Karpas-422 (cell line): ENCODE measurements around the gene SSBP2. TPM values are rescaled to one million over a fixed set of nuclear protein-coding genes. Genes with fewer than 3 reads are reported as not detected.
"Not testable (repeated sequence)": the region's sequence is repeated elsewhere in the genome, so short reads cannot be mapped to it uniquely, and the experiment has no call there.

Experiments
- DNase-seq: peaks from one replicate; pipeline ENCODE4 v3.0.0-alpha.2; 2015
- H2AFZ ChIP-seq: fragments of 200-600 bp; sonication (generic); 2 replicates; pipeline ENCODE4 v1.6.1; 2014; ENCODE audit warnings: antibody characterized with exemption, low read length, mixed read lengths
- H3K27ac ChIP-seq: fragments of 200-600 bp; sonication (generic); 2 replicates; pipeline ENCODE4 v1.5.1; 2014; ENCODE audit warnings: mild to moderate bottlenecking, low read length, moderate library complexity
- H3K27me3 ChIP-seq: fragments of 200-600 bp; sonication (generic); 2 replicates; pipeline ENCODE4 v1.6.1; 2014; ENCODE audit warnings: low read length, mixed read lengths
- H3K36me3 ChIP-seq: fragments of 200-600 bp; sonication (generic); 2 replicates; pipeline ENCODE4 v1.6.1; 2014; ENCODE audit warnings: low read length, mixed read lengths; ENCODE audit not compliant: insufficient read depth
- H3K4me1 ChIP-seq: fragments of 200-600 bp; sonication (generic); 2 replicates; pipeline ENCODE4 v1.6.1; 2014; ENCODE audit warnings: mild to moderate bottlenecking, low read length, mixed read lengths
- H3K4me2 ChIP-seq: fragments of 200-600 bp; sonication (generic); 2 replicates; pipeline ENCODE4 v1.6.1; 2014; ENCODE audit warnings: low read length, low read depth, mild to moderate bottlenecking; ENCODE audit not compliant: poor library complexity, severe bottlenecking
- H3K4me3 ChIP-seq: fragments of 200-600 bp; sonication (generic); 2 replicates; pipeline ENCODE4 v1.5.1; 2014; ENCODE audit warnings: mild to moderate bottlenecking, antibody characterized with exemption, low read length, mixed read lengths
- H3K79me2 ChIP-seq: fragments of 200-600 bp; sonication (generic); 2 replicates; pipeline ENCODE4 v1.6.1; 2014; ENCODE audit warnings: mild to moderate bottlenecking, low read length, mixed read lengths
- H3K9ac ChIP-seq: fragments of 200-600 bp; sonication (generic); 2 replicates; pipeline ENCODE4 v1.6.0; 2014; ENCODE audit warnings: low read length
- H3K9me2 ChIP-seq: fragments of 200-600 bp; sonication (generic), shearing (Covaris generic); replicated peaks from 2 replicates; pipeline ENCODE4 v1.6.0; 2014; ENCODE audit warnings: mild to moderate bottlenecking, low read length, moderate library complexity; ENCODE audit not compliant: insufficient read depth
- H3K9me3 ChIP-seq: fragments of 300-700, 200-600 bp; sonication (generic); 2 replicates; pipeline ENCODE4 v1.6.1; 2014; ENCODE audit warnings: low read length, mixed read lengths
- H4K20me1 ChIP-seq: fragments of 200-600 bp; sonication (generic); 2 replicates; pipeline ENCODE4 v1.6.1; 2014; ENCODE audit warnings: mild to moderate bottlenecking, antibody characterized with exemption, low read length, low read depth; ENCODE audit not compliant: insufficient read depth
- total RNA-seq: library from RNA; depleted of rRNA; stranded (reverse); fragments of >200 nt; shearing (Covaris generic); gene quantifications from 2 replicates; pipeline ENCODE4 v1.2.3, GENCODE V29; 2014; ENCODE audit warnings: low replicate concordance

The SSBP2 gene
- total RNA-seq, 1 experiment from 2014 or later, result 148 TPM

DNA sequence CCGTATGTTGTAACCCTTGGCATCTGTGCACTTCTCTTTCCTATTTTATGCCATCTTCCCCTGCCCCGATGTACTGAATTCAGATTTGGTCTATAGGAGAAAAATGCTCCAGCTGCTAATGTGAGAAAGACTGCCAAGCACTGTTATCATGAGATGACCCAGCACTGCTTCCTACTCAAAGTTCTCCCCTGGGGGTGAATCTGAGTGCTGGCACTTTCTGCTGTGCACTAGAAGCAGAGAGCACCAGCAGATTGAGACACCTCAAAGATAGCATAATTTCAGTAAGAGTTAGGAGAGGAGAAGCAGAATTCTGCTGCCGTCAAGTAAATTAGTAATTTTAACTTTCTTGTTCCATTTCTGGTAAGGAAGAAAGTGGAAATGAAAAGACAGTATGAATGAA is 264.2 kb downstream of the SSBP2 start:
- Histone ChIP-seq H4K20me1 (no peaks in the 10 kb centered on the region), H3K9ac (no peak overlapping the region), H3K9me3 (no peaks in the 10 kb centered on the region), H3K4me3 (no peak overlapping the region), H3K9me2 (no peaks in the 10 kb centered on the region; the same call in 1 of the 2 replicates), H3K36me3 (0 out of 2 replicates have a peak, but pooled peaks cover 7% of the 10 kb centered on the region), H3K27ac (peak overlapping the region; percentile 19; the same call in 1 of the 2 replicates), H2AFZ (no peak overlapping the region), H3K27me3 (no peaks in the 10 kb centered on the region), H3K4me1 (peaks cover 9% of the 10 kb centered on the region), H3K79me2 (peaks cover 13% of the 10 kb centered on the region), H3K4me2 (no peak overlapping the region)
- peak; percentile 66 for DNase-seq

DNA sequence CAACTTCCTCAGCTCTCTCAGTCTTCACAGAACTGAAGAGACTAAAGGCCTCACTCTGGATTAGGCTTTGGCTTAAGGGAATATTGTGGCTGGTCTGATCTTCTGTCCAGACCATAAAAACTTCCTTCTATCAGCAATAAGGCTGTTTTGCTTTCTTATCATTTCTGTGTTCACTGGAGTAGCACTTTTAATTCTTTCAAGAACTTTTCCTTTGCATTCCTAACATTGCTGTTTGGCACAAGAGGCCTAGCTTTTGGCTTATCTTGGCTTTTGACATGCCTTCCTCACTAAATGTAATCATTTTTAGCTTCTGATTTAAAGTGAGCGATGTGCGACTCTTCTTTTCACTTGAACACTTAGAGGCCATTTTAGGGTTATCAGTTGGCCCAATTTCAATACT is 268.3 kb downstream of the SSBP2 start:
- Histone ChIP-seq H3K9ac (no peak overlapping the region), H3K4me3 (no peak overlapping the region), H3K4me1 (peaks cover 8% of the 10 kb centered on the region), H3K27ac (no peak overlapping the region), H3K9me2 (no peaks in the 10 kb centered on the region; the same call in 1 of the 2 replicates), H3K9me3 (no peaks in the 10 kb centered on the region), H3K36me3 (0 out of 2 replicates have a peak, but pooled peaks cover 7% of the 10 kb centered on the region), H2AFZ (no peak overlapping the region), H4K20me1 (no peaks in the 10 kb centered on the region), H3K27me3 (no peaks in the 10 kb centered on the region), H3K79me2 (peaks cover 4% of the 10 kb centered on the region; the same call in 1 of the 2 replicates), H3K4me2 (no peak overlapping the region)
- DNase-seq, result no peak

DNA sequence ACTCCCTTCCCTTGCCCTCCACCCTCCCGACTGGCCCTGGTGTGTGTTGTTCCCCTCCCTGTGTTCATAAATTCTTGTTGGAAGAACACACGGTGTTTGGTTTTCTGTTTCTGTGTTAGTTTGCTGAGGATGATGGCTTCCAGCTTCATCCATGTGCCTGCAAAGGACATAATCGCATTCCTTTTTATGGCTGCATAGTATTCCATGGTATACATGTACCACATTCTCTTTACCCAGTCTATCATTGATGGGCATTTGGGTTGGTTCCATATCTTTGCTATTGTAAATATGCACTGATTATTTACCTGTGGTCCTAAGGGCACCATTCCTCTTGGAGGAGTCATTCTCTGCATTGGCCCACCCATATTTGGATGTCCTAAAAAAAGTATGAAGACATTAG is 277.5 kb downstream of the SSBP2 start:
- H3K9me2 ChIP-seq, H3K9me3 ChIP-seq, H2AFZ ChIP-seq, H3K4me1 ChIP-seq, H3K4me2 ChIP-seq, H3K79me2 ChIP-seq, H3K4me3 ChIP-seq, DNase-seq, H3K27ac ChIP-seq, H3K9ac ChIP-seq, H3K27me3 ChIP-seq, H4K20me1 ChIP-seq: not testable (repeated sequence)
- peaks cover 22% of the 10 kb centered on the region for H3K36me3 ChIP-seq

DNA sequence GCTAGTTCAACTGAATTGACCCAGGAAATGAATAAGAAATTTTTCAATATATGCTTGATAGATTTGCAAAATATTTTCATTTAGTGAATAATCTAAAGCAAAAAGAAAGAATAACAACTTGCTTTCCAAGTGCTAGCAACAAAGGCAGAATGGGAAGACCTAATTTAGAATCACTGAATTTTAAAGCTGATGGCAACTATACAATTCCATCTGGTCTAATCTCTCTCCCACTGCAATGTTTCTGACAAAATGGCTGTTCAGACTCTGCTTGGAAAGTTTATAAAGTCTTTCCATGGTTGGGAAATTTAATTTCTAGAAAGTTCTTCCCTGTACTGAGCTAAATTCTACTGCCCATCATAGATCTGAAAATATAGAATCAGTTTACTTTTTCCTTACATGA is 281.2 kb downstream of the SSBP2 start:
- H3K36me3 ChIP-seq, result peaks cover 22% of the 10 kb centered on the region

DNA sequence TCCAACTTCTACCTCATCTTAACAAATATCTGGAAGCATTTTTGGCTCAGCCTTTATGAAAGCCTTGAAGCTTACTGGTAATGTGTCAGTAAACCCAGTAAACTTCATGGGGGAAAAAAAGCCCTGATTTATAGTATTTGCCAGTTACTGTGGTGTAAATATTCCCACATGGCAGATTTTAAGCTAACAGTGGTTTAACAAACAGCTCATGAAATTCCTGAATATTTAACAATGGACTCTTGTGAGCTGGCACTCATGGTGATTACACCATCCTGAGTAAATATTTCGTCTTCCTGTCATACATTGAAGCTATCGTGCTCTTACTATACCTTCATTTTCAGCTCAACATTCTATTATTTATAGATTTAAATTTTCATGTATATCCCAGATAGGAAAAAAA is 300.0 kb downstream of the SSBP2 start:
- Histone ChIP-seq H3K36me3 (peaks cover 9% of the 10 kb centered on the region; the same call in 1 of the 2 replicates), H3K27ac (no peak overlapping the region), H3K9me3 (no peaks in the 10 kb centered on the region), H4K20me1 (no peaks in the 10 kb centered on the region), H3K9ac (no peak overlapping the region), H3K4me3 (no peak overlapping the region), H3K27me3 (no peaks in the 10 kb centered on the region), H3K4me2 (no peak overlapping the region), H3K79me2 (0 out of 2 replicates have a peak, but pooled peaks cover 2% of the 10 kb centered on the region), H3K4me1 (no peaks in the 10 kb centered on the region), H2AFZ (no peak overlapping the region), H3K9me2 (no peaks in the 10 kb centered on the region)
- no peak for DNase-seq

More for the DNA sequence above, 281.2 kb downstream of the SSBP2 start:
- H3K4me1 ChIP-seq, result no peaks in the 10 kb centered on the region
- no peak overlapping the region for H3K9ac ChIP-seq
- H3K27me3 ChIP-seq, result no peaks in the 10 kb centered on the region
- no peak for DNase-seq
- H3K9me3 ChIP-seq, result no peaks in the 10 kb centered on the region
- 0 out of 2 replicates have a peak, but pooled peaks cover 2% of the 10 kb centered on the region for H3K79me2 ChIP-seq
- no peak overlapping the region for H3K4me2 ChIP-seq
- H4K20me1 ChIP-seq, result no peaks in the 10 kb centered on the region
- H2AFZ ChIP-seq, result no peak overlapping the region
- no peak overlapping the region for H3K4me3 ChIP-seq
- H3K9me2 ChIP-seq, result no peaks in the 10 kb centered on the region
- H3K27ac ChIP-seq, result no peak overlapping the region

DNA sequence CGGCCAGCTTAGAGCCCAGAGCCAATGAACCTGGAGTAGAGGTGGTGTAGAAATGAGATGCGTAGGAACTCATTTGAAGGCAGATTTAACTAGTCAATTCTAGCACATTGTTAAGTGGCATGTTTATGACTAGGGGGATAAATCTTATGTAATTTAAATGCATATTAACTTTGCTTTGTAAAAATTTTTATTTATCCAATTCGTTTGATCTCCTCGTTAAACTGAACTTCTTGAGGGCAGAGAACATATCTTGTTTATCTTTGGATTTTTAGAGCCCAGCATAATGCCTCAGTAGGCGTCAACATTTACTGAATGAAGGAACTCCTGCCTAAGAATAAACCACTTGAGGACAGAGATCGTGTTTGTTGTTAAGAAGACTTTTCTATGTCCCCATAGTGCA is 315.9 kb downstream of the SSBP2 start:
- Histone ChIP-seq H3K4me2 (no peak overlapping the region), H3K9me2 (no peaks in the 10 kb centered on the region), H3K9ac (no peak overlapping the region), H3K79me2 (0 out of 2 replicates have a peak, but pooled peaks cover 3% of the 10 kb centered on the region), H3K27ac (no peak overlapping the region), H3K4me3 (no peak overlapping the region), H4K20me1 (no peaks in the 10 kb centered on the region), H3K36me3 (peaks cover 4% of the 10 kb centered on the region; the same call in 1 of the 2 replicates), H3K9me3 (no peaks in the 10 kb centered on the region), H3K4me1 (no peaks in the 10 kb centered on the region), H3K27me3 (no peaks in the 10 kb centered on the region), H2AFZ (no peak overlapping the region)
- DNase-seq, result no peak

DNA sequence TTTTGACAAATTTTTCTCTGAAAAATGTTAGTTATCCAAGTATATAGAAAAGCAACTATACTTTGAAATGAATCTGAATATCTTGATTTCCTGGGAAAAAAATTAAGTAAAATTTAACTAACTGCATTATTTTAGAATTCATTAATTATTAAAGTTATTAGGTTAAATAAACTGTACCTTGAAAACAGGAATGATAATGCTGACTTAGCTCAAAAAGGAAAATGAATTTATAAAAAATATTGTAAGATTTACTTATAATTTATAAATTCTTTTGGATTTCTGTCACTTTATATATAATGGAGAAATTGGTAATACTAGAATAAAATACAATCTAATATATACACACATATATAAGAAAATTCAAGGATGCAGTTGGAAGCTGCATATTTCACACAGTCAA is 320.9 kb downstream of the SSBP2 start:
- H3K36me3 ChIP-seq, result peaks cover 4% of the 10 kb centered on the region
- no peak overlapping the region for H2AFZ ChIP-seq
- 0 out of 2 replicates have a peak, but pooled peaks cover 3% of the 10 kb centered on the region for H3K79me2 ChIP-seq
- H3K4me3 ChIP-seq, result no peak overlapping the region
- no peaks in the 10 kb centered on the region for H3K9me3 ChIP-seq
- H4K20me1 ChIP-seq, result no peaks in the 10 kb centered on the region
- H3K27me3 ChIP-seq, result no peaks in the 10 kb centered on the region
- H3K9ac ChIP-seq, result no peak overlapping the region
- DNase-seq, result no peak
- no peaks in the 10 kb centered on the region for H3K9me2 ChIP-seq
- peaks cover 20% of the 10 kb centered on the region for H3K4me1 ChIP-seq
- H3K27ac ChIP-seq, result no peak overlapping the region
- H3K4me2 ChIP-seq, result no peak overlapping the region

DNA sequence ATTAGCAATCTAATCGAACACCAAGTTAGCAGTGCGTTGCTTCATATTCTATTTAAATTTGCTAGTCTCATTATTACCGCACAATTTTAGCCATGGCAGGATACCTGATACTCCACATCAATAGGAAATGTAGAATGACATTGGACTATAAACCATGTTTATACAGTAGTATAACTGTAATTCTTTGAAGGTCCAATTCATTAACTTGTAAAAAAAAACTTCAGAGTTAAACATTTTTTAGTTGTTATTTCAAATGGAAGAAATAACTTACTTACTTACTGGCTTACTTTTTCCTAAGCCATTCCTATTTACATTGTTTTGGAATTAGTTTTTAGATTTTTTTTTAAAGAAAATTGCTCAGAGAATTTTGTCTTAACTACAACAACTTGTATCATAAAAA is 321.5 kb downstream of the SSBP2 start:
- peaks cover 6% of the 10 kb centered on the region; the same call in 1 of the 2 replicates for H3K79me2 ChIP-seq

More for the DNA sequence above, 321.5 kb downstream of the SSBP2 start:
- H3K4me2 ChIP-seq, result no peak overlapping the region
- no peak overlapping the region for H3K9ac ChIP-seq
- H3K4me3 ChIP-seq, result no peak overlapping the region
- H3K9me2 ChIP-seq, result no peaks in the 10 kb centered on the region
- H3K27me3 ChIP-seq, result no peaks in the 10 kb centered on the region
- no peaks in the 10 kb centered on the region for H4K20me1 ChIP-seq
- no peak overlapping the region for H2AFZ ChIP-seq
- no peaks in the 10 kb centered on the region; the same call in 1 of the 2 replicates for H3K36me3 ChIP-seq
- no peak for DNase-seq
- H3K9me3 ChIP-seq, result no peaks in the 10 kb centered on the region
- H3K4me1 ChIP-seq, result peaks cover 20% of the 10 kb centered on the region
- no peak overlapping the region for H3K27ac ChIP-seq
